Stimulated activated naive CD4-positive, alpha-beta T cell (primary cell): Measurements from ENCODE around the gene VPS41.

ENCODE experiments used
- DNase-seq, 6 experiments: peaks; one replicate each; lab custom pipeline; 2025; lab: John Stamatoyannopoulos, UW

The VPS41 gene

DNA sequence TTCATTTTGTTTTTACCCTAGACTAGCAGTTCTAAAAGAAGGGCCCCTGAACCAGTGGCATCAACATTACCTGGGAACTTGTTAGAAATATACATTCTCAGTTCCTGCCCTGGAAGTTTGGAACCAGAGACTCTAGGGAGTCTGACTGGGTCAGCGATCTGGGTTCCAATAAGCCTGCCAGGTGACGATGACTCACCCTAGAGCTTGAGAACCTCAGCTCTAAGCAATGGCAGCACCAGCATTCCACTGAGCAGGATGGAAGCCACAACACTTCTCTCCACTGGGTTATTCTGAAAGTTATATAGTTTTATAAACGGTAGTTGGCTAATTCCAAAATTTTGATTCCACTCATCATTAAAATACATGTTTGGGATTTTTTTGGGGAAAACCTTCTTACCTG lies 180.8 kb downstream of the VPS41 start:
- no peak for DNase-seq

DNA sequence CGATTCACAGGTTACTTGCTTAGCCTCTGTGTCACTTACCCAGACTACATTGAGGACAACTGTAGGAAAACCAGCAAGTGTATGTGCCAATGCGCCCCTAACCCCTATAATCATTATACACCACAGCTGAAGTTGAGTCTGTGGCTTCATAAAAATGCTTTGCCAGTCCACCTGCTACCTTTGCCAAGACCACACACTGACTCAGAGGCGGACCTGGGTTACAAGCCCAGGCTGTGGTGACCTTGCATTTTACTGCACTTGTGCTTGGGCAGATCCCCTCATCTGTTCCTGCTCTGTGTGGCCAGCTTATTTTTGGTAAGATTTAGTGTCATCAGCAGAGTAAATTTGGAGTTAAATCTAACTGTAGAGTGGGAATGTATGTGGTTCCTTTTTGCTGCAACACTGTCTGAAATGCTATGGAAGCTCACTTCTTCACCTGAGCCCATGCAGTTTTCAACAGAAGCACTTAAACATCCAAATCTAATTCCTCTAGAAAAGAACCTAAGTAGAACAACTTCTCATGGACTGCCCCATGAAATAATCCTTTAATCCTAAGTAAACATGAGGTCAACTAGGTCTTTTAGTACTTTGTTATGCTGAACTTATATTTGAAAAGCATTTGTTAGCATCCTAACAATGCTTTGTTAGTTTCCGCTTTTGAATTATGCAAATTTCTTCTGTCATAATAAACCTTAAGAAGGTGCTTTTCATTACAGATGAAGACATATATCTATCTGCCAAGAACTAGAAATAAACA lies 181.6 kb downstream of the VPS41 start:
- DNase-seq: no peak

DNA sequence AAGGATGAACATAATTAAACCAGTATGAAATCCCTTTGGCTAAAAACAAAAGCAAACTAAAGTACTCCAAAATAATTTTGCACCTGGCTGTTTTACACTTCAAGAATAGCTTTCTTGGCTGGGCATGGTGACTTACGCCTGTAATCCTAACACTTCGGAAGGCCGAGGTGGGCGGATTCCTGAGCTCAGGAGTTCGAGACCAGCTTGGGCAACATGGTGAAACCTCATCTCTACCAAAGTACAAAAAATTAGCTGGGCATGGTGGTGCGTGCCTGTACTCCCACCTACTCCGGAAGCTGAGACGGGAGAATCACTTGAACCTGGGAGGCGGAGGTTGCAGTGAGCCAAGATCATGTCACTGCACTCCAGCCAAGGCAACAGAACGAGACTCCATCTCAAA lies 185.7 kb downstream of the VPS41 start:
- DNase-seq: no peak

DNA sequence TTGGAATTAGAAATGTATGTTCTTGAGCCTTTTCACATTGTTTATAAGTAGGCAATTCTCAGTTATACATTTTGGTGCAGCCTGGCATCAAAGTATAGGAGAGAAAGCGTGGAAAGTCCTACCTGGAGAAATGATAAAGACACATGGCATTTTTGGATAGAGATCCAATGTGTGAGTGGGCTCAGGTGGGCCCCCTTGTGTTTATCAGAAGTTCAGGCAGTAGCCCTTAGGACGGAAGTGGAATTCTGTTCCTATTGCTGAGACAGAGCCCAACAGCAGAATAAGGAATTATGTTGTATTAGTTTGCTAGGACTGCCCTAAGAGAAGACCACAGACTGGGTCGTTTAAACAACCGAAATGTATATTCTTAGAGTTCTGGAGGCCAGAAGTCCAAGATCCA lies 192.6 kb downstream of the VPS41 start:
- no peak for DNase-seq

DNA sequence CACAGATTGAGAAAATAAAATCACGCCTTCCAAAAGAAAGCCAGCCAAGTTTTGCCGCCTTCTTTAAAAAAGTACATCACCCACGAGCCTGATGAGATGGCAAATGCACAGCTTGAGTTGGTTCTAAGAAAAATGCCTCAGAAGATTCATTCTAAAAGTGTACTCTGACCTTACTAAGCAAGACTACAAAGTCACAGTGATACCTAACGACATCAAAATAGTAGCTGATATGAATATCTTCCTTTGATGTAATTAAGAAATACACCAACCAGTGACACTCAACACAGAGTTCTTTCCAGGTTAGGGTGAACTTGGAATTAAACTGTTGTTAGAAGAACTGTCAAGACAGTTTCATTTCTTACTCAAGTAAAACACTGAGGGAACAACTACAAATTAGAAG lies 199.9 kb downstream of the VPS41 start:
- no peak for DNase-seq

DNA sequence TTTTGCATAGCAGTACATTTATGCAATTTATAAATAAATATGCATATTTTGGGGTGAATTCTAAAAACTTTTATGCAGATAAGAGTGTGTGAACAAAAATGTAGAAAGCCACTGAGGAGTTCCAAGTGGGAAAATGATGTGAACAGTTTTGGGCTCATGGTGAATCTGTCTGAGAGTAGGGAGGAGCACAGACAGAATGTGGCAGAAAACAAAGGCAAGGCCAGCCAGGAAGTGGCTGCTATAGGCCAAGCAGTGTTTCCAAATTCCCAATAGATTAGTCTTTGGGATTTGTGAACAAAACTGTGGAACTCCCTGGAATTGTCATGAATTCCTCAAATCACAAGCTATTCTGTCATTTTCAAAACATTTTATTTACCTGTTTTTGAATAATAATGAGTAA lies 204.2 kb downstream of the VPS41 start:
- no peak for DNase-seq

DNA sequence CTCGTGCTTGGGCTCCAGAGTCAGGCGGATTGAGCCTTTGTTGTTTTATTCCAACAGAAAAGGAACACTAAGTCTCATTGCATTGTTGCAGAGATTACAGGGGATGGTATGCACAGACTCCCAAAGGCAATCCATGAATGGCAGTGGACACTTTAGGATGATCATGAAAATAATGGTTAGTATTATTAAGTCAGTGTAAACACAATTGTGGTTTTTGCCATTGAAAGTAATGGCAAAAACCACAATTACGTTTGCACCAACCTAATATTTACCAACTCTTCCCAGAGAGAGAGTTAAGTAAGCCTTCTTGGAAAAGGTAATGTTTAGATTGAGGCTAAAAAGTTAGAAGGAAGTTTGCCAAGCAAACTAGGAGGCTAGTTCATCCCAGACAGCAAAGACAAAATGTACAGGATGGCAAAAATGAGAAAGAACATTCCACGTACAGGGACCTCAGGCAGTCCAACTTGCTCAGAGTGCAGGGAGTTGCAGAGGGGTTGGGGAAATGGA lies 204.9 kb downstream of the VPS41 start:
- DNase-seq: no peak

DNA sequence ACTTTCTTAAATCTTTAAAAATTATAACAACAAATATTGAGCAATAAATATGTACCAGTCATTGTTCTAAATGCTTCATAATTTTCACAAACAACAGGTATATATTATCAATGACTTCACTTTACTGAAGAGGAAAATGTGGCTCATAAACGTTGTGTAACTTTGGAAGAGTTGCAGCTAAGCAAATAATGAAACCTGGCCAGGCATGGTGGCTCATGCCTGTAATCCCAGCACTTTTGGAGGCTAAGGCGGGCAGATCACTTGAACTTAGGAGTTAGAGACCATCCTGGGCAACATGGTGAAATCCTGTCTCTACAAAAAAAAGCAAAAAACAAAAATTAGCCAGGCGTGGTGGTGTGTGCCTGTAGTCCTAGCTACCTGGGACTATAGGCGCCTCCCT lies 205.9 kb downstream of the VPS41 start:
- no peak for DNase-seq

DNA sequence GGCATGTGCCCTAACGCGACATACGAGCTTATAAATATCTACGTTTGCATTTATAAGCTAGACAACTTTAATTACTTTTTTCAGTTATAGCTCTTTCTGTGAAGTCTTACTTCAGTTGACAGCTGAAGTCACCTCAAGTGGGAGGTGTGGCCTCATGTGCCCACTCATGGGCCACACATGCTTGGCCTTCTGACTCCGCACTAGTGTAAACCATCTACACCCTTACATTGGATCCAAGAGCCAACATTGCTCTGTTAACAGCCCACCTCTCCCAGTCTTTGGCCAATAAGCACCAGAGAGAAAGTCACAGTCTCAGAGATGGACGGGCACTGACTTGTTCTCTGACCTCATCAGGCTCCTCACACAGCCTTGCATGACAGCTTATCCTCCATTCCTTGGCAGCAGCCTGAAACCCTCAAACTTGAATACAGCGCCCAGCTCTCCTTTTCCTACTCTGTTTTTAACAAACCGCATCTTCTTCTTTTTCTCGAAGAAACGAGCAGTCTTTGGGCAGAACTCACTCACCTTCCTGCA lies 206.9 kb downstream of the VPS41 start:
- DNase-seq: no peak

DNA sequence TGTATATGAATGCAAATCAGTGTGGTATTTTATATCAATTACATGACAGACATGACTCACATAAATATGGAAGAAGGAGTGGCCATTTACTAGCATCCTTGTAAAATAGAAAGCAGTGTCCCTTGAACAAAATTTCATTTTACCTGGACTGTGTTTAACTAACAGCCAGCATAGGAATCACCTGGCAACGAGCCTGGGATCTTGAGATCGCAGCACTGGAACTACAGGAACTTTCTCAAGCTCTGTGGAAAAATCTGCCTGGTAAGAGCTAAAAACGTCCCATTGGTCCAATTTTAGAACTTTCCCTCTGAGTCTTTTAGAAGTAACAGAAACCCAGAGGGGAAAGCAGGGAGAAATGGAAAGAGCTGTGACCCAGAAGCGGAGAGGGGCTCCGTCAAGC lies 208.9 kb downstream of the VPS41 start:
- no peak for DNase-seq

DNA sequence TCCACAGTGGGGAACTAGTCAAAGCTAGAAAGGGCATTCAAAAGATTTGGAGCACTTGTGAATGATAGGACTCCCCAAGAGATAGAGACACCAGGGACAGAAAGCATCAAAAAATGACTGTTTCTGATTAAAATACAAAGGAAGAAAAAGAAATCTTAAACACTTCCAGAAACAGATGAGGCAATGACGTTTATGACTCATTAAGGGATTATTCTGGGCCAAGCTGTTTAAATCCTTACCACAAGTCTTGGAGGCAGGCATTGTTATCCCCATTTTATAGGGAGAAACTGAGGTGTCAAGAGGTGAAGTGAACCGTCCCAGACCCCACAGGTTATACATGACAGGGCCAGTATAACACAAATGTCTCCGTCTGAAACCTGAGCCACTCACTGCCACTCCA lies 209.5 kb downstream of the VPS41 start:
- no peak for DNase-seq

DNA sequence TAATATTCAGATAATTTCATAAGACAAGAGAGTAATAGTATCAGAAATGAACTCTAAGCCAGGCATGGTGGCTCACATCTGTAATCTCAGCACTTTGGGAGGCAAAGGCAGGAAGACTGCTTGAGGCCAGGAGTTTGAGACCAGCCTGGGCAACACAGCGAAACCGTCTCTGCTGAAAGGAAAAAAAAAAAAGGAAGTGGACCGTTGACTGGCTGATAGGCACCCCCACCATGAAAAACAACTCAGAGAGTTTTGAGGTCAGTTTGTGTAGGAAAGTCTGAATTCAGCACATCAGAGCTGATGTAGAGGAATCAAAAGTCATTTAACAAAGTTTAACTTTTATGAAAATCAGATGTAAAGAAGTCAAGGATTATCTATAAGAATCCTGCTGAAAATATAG lies 214.7 kb downstream of the VPS41 start:
- no peak for DNase-seq

DNA sequence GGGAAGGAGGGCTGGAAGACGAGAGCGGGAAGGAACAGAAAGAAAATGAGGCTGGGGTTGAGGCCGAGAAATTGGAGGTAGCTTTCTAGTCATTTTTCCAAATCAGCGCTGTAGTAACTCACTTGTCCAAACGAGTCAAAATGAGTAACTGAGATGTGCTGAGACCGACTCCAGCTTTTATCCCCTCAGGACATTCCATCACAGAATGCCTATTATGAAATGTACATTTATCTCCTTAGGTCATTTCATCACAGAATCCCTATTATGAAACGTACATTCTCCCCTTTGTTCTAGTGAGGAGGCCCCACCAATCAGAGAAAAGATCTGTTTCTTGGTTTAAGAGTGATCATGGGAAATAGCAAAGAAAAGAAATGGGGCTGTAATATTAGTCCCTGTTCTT lies 222.1 kb downstream of the VPS41 start:
- DNase-seq: no peak

DNA sequence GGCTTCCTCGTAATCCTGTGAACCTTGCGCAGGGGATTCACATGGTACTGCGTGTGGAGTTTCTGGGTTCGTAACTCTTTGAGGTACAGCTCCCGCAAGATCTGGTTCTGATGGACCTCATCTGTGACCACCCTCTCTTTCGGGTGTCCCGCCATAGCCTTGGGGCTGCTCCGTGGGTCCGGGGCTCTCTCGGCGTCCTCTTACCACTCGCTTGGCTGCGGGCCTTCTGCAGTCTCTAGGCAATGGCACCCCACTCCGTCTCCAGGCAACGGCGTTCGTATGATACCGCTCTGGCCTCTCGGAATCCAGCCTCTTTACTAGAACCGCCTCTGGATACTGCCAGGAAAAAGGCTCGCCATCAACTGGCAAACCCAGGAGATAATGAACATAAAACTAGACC lies 223.1 kb downstream of the VPS41 start:
- peak in 4 of 6 experiments; percentile 9 to 91 (median 88) for DNase-seq

DNA sequence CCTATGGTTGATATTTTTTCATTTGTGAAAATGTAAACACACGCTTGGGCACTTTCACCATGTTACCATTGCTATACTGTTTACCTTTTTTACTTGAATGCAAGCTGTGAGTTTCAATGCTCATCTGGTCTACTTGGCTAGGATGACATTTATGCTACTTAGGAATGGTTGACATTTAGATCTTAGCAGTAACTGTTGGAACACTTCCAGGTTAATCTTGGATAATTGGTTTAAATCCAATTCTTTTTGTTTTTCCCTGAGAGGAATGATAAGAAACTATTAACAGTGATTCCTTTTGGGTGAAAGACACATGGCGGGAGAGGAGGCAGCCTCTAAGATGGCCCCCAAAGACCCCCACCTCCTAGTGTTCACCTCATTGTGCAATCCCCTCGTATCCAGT lies 226.4 kb downstream of the VPS41 start:
- no peak for DNase-seq

DNA sequence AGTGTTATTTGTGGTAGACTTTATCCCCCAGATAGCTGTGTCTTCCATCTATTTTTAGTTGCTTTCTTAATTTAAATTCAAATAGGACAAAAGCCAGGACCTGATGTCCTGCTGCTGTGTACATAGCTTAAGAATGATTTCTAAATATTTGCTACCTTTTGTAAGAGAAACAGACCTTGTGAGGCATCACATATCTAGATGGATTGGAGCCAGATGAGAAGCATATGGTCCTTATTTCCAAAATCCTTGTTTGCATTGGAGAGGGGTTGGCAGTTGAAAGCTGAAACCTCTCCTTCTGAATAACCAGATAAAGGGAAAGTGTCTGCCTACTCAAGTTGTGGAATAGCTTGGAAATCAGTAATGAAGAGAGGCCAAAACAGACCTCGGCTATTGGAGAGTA lies 227.1 kb downstream of the VPS41 start:
- no peak for DNase-seq

DNA sequence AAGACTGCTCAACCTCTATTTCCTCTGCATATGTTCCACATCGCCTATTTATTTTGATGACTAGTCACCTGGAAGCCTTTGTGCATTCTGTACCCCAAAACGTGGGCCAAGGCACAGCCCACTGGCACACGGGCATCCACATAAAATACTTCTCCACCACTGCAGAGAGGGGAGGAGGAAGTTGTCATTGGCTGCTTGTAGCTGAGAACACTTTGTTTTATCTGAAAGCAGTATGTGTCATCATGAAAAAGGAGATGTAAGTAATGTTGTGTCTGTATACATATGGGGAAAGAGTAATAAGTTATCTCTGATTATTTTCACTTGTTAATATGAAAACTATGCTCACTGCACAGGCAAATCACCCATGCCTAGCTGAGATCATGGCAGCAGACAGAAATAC lies 229.6 kb downstream of the VPS41 start:
- no peak for DNase-seq

DNA sequence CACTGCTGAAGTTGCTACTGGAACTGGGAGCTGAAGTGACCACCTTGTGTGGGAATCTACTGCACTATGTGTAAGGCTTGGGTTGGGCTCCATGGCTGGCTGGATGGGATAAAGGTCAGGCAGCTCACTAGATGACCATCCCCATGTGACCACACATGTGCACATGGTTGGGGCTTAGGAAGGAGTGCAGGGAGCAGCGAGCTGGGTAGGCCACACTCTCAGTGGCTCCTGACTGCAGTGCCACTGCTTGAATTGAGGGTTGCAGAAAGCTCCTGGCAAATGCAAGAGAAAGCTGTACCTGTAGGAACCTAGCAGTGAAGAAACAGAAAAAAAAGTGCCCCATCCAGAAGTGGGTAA lies 230.3 kb downstream of the VPS41 start:
- no peak for DNase-seq

DNA sequence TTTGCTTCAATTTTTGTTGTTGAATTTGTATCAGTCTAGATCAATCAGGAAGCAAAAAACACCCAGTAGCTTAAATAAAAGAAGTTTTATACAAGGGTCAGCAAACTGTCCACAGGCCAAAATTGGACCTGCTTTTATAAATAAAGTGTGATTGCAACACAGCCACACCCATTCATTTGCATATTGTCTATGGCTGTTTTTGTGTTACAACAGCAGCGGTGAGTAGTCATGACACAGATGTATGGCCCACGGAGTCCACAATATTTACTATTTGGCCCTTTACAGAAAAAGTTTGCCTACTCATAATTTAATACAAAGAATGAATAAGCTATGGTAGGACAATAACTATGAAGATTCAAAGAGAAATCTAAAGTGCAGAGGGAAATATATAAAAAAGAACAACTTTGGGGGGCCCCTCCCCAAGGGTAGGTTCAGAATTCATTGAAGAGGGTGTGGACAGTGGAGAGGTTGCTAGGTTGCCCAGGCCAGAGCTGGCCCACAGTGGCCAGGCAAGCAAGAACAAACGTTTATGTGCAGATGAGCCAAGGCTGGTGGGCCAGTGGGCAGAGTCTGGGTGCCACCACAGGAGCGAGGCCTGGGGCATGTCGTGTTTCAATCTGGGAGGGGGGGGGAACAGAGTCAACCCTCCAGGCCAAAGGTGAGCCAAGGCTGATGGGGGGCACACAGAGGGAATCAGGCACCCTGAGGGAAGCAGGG lies 230.9 kb downstream of the VPS41 start:
- no peak for DNase-seq

DNA sequence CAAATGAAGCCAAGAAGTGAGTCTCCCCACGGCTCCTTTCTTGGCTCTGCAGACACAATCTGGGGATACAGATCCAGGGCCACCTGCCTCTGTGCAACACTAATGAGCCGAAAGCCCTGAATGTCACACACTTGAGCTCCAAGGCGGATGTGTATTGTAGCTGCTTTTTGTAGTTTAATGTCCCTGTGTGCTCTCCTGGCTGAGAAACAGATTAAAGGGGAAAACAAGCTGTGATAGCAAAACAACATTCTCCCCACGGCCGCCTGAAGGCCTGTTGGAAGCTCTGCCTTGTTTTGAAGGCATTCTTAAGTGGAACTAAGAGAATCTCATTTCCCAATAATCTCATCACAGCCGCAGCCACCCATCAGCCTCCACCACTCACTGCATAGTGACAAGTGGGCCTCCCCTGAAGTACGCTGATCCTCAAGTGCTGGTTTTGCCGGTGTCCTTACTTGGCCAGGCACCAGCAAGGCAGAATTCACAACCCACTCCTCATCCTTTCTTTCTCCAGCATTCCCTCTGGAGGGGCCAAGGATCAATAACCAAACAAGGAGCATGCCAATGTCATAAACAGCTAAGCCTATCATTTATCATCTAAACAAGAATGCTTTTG lies 233.4 kb downstream of the VPS41 start:
- no peak for DNase-seq

DNA sequence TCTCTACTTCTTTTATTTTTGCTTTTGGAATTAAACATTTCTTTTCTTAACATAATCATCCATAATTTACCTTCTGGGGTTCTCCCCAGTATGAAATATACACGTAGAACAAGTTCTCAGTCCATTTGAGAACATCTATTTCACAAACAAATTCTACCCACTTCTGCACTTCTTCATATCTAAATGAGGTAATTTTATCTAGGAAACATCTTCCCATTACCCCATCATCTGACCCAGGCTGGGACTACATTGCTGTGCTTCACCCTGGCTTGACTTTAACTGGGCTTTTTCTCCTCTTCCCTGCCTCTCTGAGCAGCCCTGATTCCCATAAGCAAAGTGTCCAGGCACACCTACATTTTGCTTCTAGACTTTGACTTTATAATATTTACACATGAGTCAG lies 234.5 kb downstream of the VPS41 start:
- DNase-seq: no peak

DNA sequence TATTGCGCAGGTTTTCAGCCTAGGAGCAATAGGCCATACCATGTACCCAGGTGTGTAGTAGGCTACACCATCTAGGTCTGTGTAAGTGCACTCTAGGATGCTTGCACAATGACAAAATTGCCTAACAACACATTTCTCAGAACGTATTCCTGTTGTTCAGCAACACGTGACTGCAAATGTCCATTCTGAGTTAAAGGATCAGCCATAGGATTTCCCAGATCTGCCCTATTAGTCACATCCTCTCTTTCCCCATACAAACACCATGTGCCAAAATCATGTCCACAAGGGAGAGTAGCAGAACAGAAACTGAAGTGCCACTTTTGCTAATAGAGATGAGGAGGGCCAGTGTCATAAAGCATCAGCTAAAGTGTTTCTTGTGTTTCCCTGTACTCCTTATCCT lies 235.2 kb downstream of the VPS41 start:
- DNase-seq: no peak
